Left kidney (tissue), 8 donors: ENCODE measurements around the gene COL6A5. TPM values are rescaled to one million over a fixed set of nuclear protein-coding genes. Genes with fewer than 3 reads are reported as not detected.
"Not testable (repeated sequence)": the region's sequence is repeated elsewhere in the genome, so short reads cannot be mapped to it uniquely, and the experiment has no call there.

ENCODE experiments used
- DNase-seq: peaks from one replicate; pipeline ENCODE4 v3.0.0-alpha.2; 2013
- long read RNA-seq, 8 donors: transcript quantifications; one replicate each; lab custom pipeline, GENCODE V29; 2026
- polyA plus RNA-seq: library from polyadenylated mRNA; unstranded; fragments of 120-200 nt; gene quantifications from one replicate; pipeline ENCODE4 v1.2.1, GENCODE V29; 2013; ENCODE audit not compliant: insufficient read length

Gene COL6A5
- polyA plus RNA-seq: 0.07 TPM
- long read RNA-seq, donor 1: 0 reads
- long read RNA-seq, donor 2: 0 reads
- long read RNA-seq, donor 3: 0 reads
- long read RNA-seq, donor 4: 0 reads
- long read RNA-seq, donor 5: 0 reads
- long read RNA-seq, donor 6: 0 reads
- long read RNA-seq, donor 7: 0 reads
- long read RNA-seq, donor 8: 0 reads

GRCh38 chr3:130345487-130346079 lies at the start of gene COL6A5:
TSS of gene COL6A5 (plus strand) at chr3:130345672. CDS start at chr3:130373639, 27,967 bp downstream.
- DNase-seq: peak; percentile 45

- DNase-seq: no peak
Observed at GRCh38 chr3:130299531-130299930, 45.9 kb upstream of the COL6A5 start.

- no peak for DNase-seq
Observed at GRCh38 chr3:130300888-130301287, 44.6 kb upstream of the COL6A5 start.

- no peak for DNase-seq
Observed at GRCh38 chr3:130310109-130310508, 35.4 kb upstream of the COL6A5 start.

GRCh38 chr3:130312374-130312773 lies 33.1 kb upstream of the COL6A5 start:
- no peak for DNase-seq

GRCh38 chr3:130316169-130316568 lies 29.3 kb upstream of the COL6A5 start:
- DNase-seq: no peak

- DNase-seq: no peak
Observed at GRCh38 chr3:130323503-130323902, 22.0 kb upstream of the COL6A5 start.

- DNase-seq: no peak
Observed at GRCh38 chr3:130340766-130341165, 4.7 kb upstream of the COL6A5 start.

- DNase-seq: no peak
Observed at GRCh38 chr3:130341388-130341787, 4.1 kb upstream of the COL6A5 start.

- DNase-seq: no peak
Observed at GRCh38 chr3:130341882-130342281, 3.6 kb upstream of the COL6A5 start.

- DNase-seq: no peak
Observed at GRCh38 chr3:130342821-130343661, 2.4 kb upstream of the COL6A5 start.

GRCh38 chr3:130348258-130348657 lies 2.8 kb downstream of the COL6A5 start:
- not testable (repeated sequence) for DNase-seq

GRCh38 chr3:130354430-130354829 lies 9.0 kb downstream of the COL6A5 start:
- DNase-seq: no peak

- no peak for DNase-seq
Observed at GRCh38 chr3:130374033-130374432, 28.6 kb downstream of the COL6A5 start.

GRCh38 chr3:130374908-130375307 lies 29.4 kb downstream of the COL6A5 start:
- DNase-seq: no peak

- DNase-seq: no peak
Observed at GRCh38 chr3:130377960-130378676, 32.6 kb downstream of the COL6A5 start.

GRCh38 chr3:130378677-130379191 lies 33.3 kb downstream of the COL6A5 start:
- DNase-seq: no peak

- DNase-seq: no peak
Observed at GRCh38 chr3:130379274-130379673, 33.8 kb downstream of the COL6A5 start.

- DNase-seq: no peak
Observed at GRCh38 chr3:130380398-130380797, 34.9 kb downstream of the COL6A5 start.

- no peak for DNase-seq
Observed at GRCh38 chr3:130383424-130383823, 38.0 kb downstream of the COL6A5 start.

- DNase-seq: no peak
Observed at GRCh38 chr3:130384476-130385025, 39.1 kb downstream of the COL6A5 start.
